ENCODE data around the gene MAGI1. TPM values are rescaled to one million over a fixed set of nuclear protein-coding genes. Genes with fewer than 3 reads are reported as not detected.
"Not testable (repeated sequence)": the region's sequence is repeated elsewhere in the genome, so short reads cannot be mapped to it uniquely, and the experiment has no call there.

MAGI1 gene
- polyA plus RNA-seq, 3 donors: 29.7 to 33.5 (median 30.7) TPM

- no peak for DNase-seq (ENCODE audit: extremely low read depth in 1 of 11, low read depth in 9 of 11, low spot score in 4 of 11)
Observed at GRCh38 chr3:65728138-65728537, 310.6 kb downstream of the MAGI1 start.

- no peak for DNase-seq (ENCODE audit: extremely low read depth in 1 of 11, low read depth in 9 of 11, low spot score in 4 of 11)
Observed at GRCh38 chr3:65723985-65724384, 314.7 kb downstream of the MAGI1 start.

DNA sequence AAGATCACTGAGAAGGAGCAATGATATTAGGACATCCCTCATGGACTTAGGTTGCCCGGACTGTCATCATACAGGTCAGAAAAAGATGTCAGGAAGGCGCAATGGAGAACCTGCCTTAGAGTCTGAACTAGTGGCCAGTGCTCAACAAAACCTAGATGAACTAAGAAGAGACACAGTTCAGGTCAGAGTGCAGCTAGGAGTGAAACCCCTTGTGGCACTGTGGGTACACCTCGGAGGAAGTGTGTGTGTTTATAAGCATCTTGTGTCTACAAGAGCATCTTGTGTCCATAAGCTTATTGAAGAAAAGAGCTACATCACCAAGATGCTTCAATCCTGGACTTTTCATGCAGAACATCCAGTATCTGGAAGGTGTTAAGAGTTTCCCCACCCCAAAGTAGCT lies 315.7 kb downstream of the MAGI1 start:
- no peak for DNase-seq (ENCODE audit: extremely low read depth in 1 of 11, low read depth in 9 of 11, low spot score in 4 of 11)

DNA sequence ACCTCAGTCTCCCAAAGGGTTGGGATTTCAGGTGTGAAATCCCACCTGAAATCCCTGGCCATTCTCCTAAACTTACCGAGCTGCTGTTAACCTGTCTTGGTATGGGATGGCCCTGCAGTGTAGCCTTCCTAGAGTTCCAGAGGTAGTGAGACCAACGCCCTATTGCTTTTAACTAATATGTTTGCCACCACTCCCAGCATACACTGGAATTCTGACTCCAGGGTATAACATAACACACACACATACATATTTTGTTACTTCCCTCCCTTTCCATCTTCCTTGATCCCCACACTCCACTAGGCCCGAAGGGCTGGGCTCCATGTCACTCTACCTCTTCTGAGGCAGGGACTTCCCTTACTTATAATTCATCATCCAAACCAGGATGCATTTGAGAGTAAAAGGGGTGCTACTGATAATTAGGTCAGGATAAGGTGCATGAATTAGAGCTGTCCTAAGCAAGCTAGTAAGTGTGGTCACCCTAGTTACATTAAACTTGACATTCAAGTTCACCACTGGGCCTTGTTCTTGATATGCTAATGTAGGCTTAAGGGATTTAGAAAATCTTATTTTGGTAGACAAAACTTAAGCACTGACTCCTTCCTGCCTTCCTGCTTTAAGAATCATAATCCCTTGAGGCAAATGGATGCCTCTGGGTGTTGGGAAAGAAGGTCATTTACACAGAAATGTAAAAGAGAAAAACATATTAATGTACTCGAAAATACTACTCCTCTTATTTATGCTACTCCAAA lies 317.6 kb downstream of the MAGI1 start:
- no peak for DNase-seq (ENCODE audit: extremely low read depth in 1 of 11, low read depth in 9 of 11, low spot score in 4 of 11)

DNA sequence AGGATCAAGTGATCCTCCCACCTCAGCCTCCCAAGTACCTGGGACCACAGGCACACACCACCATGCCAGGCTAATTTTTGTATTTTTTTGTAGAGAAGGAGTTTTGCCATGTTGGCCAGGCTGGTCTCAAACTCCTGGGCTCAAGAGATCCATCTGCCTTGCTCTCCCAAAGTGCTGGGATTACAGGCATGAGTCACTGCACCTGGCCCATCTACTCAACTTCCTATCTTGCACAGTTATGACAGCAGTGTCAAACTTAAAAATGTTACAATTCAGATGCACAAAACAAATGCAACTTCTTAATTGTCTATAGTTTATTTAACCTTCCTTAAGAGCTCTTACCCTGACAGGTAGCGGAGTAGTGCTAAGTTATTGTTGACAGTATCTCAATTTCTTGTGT lies 319.1 kb downstream of the MAGI1 start:
- DNase-seq (ENCODE audit: extremely low read depth in 1 of 11, low read depth in 9 of 11, low spot score in 4 of 11): not testable (repeated sequence)

DNA sequence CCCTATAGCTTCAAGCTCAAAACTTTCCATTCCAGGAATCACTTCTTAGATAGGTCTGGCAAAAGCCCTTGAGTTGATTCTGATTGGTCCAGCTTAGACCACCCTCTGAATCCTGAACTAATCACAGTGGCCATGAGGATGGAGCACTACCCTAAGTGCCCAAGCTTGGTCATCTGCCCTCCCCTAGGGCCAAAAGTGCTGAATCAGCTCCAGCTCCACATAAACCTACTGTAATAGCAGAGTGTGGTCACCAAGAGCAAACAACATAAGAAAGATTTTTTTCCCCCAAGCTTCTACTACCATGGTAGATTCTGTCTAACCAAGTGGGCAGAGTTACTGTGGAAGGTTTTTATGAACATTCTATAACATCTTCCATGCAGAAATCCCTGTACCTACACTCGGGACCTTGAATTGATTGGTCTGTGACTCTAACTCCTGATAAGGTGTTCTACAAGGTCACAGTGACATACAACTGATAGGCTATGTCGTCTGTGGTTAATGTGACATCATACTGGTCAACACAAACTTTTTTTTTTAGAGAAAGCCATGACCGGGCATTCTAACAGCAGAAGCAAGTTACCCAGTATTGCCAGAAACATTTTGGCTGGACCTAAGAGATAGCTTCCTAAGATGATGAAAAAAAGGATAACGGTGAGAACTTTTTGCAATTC lies 320.9 kb downstream of the MAGI1 start:
- no peak for DNase-seq (ENCODE audit: extremely low read depth in 1 of 11, low read depth in 9 of 11, low spot score in 4 of 11)

- DNase-seq (ENCODE audit: extremely low read depth in 1 of 11, low read depth in 9 of 11, low spot score in 4 of 11): no peak
Observed at GRCh38 chr3:65716071-65716751, 322.5 kb downstream of the MAGI1 start.

GRCh38 chr3:65714134-65714533 lies 324.6 kb downstream of the MAGI1 start:
- no peak for DNase-seq (ENCODE audit: extremely low read depth in 1 of 11, low read depth in 9 of 11, low spot score in 4 of 11)

DNA sequence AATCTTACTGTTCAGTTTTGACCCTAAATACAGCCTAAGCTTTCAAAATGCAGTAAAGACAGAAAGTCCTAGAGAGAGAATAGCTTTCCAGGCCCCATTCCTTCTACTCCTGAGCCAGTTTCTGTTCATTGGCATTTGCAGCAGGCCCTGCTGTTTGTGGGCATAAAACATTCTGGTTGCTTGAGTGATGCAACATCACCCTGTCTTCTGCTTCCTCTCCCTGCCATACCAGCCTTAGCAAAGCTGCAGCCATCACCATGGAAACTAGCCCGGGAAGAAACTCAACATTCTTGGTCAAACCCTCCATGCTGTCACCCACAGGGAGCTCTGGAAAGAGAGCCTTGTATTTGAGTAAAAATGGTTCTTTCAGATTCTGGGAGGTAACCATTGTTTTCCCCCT lies 325.7 kb downstream of the MAGI1 start:
- DNase-seq (ENCODE audit: extremely low read depth in 1 of 11, low read depth in 9 of 11, low spot score in 4 of 11): no peak

GRCh38 chr3:65712140-65712539 lies 326.6 kb downstream of the MAGI1 start:
- no peak for DNase-seq (ENCODE audit: extremely low read depth in 1 of 11, low read depth in 9 of 11, low spot score in 4 of 11)

GRCh38 chr3:65706776-65707568 lies 331.7 kb downstream of the MAGI1 start:
- DNase-seq (ENCODE audit: extremely low read depth in 1 of 11, low read depth in 9 of 11, low spot score in 4 of 11): no peak

GRCh38 chr3:65706301-65706700 lies 332.4 kb downstream of the MAGI1 start:
- DNase-seq (ENCODE audit: extremely low read depth in 1 of 11, low read depth in 9 of 11, low spot score in 4 of 11): no peak

DNA sequence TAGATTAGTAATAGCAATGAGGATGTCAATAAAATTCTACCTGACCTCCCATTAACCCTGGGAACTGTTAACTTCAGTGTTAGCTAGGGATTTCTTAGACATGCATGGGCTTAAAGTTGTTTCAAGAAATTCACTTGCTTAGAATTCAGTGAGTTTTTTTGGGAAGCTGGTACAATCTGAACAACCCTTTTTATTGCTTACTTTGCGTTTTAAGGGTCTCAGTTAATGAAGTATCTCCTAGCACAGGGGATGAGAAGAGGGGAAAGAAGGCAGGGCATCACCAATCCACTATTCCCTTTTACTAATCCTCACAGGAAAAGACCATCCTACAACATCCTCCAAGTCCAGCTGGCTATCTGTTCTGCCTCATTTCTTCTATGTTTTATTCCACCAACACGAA lies 334.9 kb downstream of the MAGI1 start:
- no peak for DNase-seq (ENCODE audit: extremely low read depth in 1 of 11, low read depth in 9 of 11, low spot score in 4 of 11)

GRCh38 chr3:65703026-65703425 lies 335.7 kb downstream of the MAGI1 start:
- DNase-seq (ENCODE audit: extremely low read depth in 1 of 11, low read depth in 9 of 11, low spot score in 4 of 11): no peak

- DNase-seq (ENCODE audit: extremely low read depth in 1 of 11, low read depth in 9 of 11, low spot score in 4 of 11): peak in 5 of 11 donors; percentile 13 to 44 (median 22)
Observed at GRCh38 chr3:65702202-65702601, 336.5 kb downstream of the MAGI1 start.

GRCh38 chr3:65701516-65701915 lies 337.2 kb downstream of the MAGI1 start:
- DNase-seq (ENCODE audit: extremely low read depth in 1 of 11, low read depth in 9 of 11, low spot score in 4 of 11): no peak

- DNase-seq (ENCODE audit: extremely low read depth in 1 of 11, low read depth in 9 of 11, low spot score in 4 of 11): no peak
Observed at GRCh38 chr3:65689436-65689835, 349.3 kb downstream of the MAGI1 start.

- no peak for DNase-seq (ENCODE audit: extremely low read depth in 1 of 11, low read depth in 9 of 11, low spot score in 4 of 11)
Observed at GRCh38 chr3:65687741-65688140, 351.0 kb downstream of the MAGI1 start.

DNA sequence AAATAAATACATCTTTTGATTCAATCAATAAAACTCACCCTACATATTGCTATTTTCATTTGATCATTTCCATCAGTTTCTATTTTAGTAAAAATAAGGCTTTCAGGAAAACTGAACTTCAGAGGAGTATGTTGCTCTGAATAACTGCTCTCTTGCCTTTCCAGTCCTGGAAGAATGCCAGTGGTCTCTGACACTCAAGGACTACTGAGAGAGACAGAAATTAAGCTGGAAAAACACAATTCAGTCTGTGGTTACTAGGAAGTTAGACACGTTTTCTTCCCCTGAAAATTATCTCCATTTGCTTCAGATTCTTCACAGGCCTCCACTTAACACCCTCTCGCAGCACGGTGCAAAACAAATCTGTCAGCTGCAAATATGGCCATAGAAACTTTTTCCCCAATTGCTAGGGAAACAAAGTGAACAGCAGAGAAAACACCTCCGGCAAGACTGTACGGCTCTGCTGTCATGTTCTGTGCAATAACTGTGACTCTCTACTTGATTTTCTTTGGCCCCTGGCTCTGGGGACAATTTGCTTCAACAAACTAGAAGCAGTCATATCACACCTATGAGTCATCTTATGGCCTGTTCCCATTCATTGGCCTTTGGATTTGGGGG lies 353.0 kb downstream of the MAGI1 start:
- peak in 8 of 11 donors; percentile 25 to 45 (median 34) for DNase-seq (ENCODE audit: extremely low read depth in 1 of 11, low read depth in 9 of 11, low spot score in 4 of 11)
